Measurements from ENCODE around the gene CEP135.

GRCh38 chr4:56026596-56026995 lies 77.9 kb downstream of the CEP135 start:
- TF ChIP-seq CTCF (IDR thresholded peaks at IDR 0.05) (no peak), POLR2A (IDR thresholded peaks at IDR 0.05) (no peak)
